HepG2 (cell line): Measurements from ENCODE around the gene CIITA. TPM values are rescaled to one million over a fixed set of nuclear protein-coding genes. Genes with fewer than 3 reads are reported as not detected.

Source experiments
- ARNT2 ChIP-seq: sonication (generic); formaldehyde crosslinking; IDR thresholded peaks from 2 replicates; pipeline ENCODE4 v1.8.0; 2022; ENCODE audit warnings: mild to moderate bottlenecking, low read depth, missing genetic modification reagents, moderate library complexity
- CAMTA2 ChIP-seq: sonication (generic); formaldehyde crosslinking; IDR thresholded peaks from 2 replicates; pipeline ENCODE4 v1.4.0; 2020; ENCODE audit warnings: mild to moderate bottlenecking, missing genetic modification reagents, borderline replicate concordance
- CHCHD3 ChIP-seq: sonication (generic); formaldehyde crosslinking; IDR thresholded peaks from 2 replicates; pipeline ENCODE4 v1.8.0; 2022; ENCODE audit warnings: mild to moderate bottlenecking, missing genetic modification reagents, moderate library complexity
- ETV6 ChIP-seq: sonication (generic); formaldehyde crosslinking; conservative IDR thresholded peaks from 2 replicates; pipeline ENCODE4 v1.4.0; 2020; ENCODE audit warnings: missing genetic modification reagents
- FOXK1 ChIP-seq: sonication (generic); formaldehyde crosslinking; IDR thresholded peaks from 2 replicates; pipeline ENCODE4 v1.4.0; 2020; ENCODE audit warnings: low read depth, missing genetic modification reagents, borderline replicate concordance
- HOXA9 ChIP-seq: sonication (generic); formaldehyde crosslinking; IDR thresholded peaks from 2 replicates; pipeline ENCODE4 v1.8.1; 2022; ENCODE audit warnings: missing genetic modification reagents, mild to moderate bottlenecking, moderate library complexity, borderline replicate concordance
- MNT ChIP-seq: fragments of 450-650 bp; IDR thresholded peaks from 2 replicates; pipeline ENCODE4 v1.6.1; 2016
- SNAPC2 ChIP-seq: sonication (generic); formaldehyde crosslinking; IDR thresholded peaks from 2 replicates; pipeline ENCODE4 v1.8.1; 2022; ENCODE audit warnings: mild to moderate bottlenecking, missing genetic modification reagents
- TEAD3 ChIP-seq: optimal IDR thresholded peaks from 2 replicates; pipeline ENCODE3; 2016; ENCODE audit warnings: borderline replicate concordance
- ZBTB34 ChIP-seq: sonication (generic); formaldehyde crosslinking; IDR thresholded peaks from 2 replicates; pipeline ENCODE4 v1.8.0; 2022; ENCODE audit warnings: mild to moderate bottlenecking, missing genetic modification reagents
- ZFP36L1 ChIP-seq: sonication (generic); formaldehyde crosslinking; IDR thresholded peaks from 2 replicates; pipeline ENCODE4 v1.8.0; 2022; ENCODE audit warnings: mild to moderate bottlenecking, missing genetic modification reagents, moderate library complexity
- ZFP36L2 ChIP-seq: sonication (generic); formaldehyde crosslinking; IDR thresholded peaks from 2 replicates; pipeline ENCODE4 v1.4.0; 2020; ENCODE audit warnings: missing genetic modification reagents
- ZFP41 ChIP-seq: sonication (generic); formaldehyde crosslinking; IDR thresholded peaks from 2 replicates; pipeline ENCODE4 v1.4.0; 2020; ENCODE audit warnings: mild to moderate bottlenecking, missing genetic modification reagents, borderline replicate concordance
- ZNF230 ChIP-seq: sonication (generic); formaldehyde crosslinking; IDR thresholded peaks from 2 replicates; pipeline ENCODE4 v1.4.0; 2020; ENCODE audit warnings: mild to moderate bottlenecking, missing genetic modification reagents
- ZNF260 ChIP-seq: sonication (generic); formaldehyde crosslinking; IDR thresholded peaks from 2 replicates; pipeline ENCODE4 v1.4.0; 2020; ENCODE audit warnings: missing genetic modification reagents, low read depth, mild to moderate bottlenecking, borderline replicate concordance
- ZNF274 ChIP-seq: sonication (generic); formaldehyde crosslinking; IDR thresholded peaks from 2 replicates; pipeline ENCODE4 v1.5.1; 2020; ENCODE audit warnings: mild to moderate bottlenecking, missing genetic modification reagents
- ZNF337 ChIP-seq: sonication (generic); formaldehyde crosslinking; IDR thresholded peaks from 2 replicates; pipeline ENCODE4 v1.5.1; 2020; ENCODE audit warnings: missing genetic modification reagents, low read depth, mild to moderate bottlenecking, borderline replicate concordance
- ZNF503 ChIP-seq: sonication (generic); formaldehyde crosslinking; IDR thresholded peaks from 2 replicates; pipeline ENCODE4 v1.4.0; 2020; ENCODE audit warnings: missing genetic modification reagents
- ZNF510 ChIP-seq: sonication (generic); formaldehyde crosslinking; IDR thresholded peaks from 2 replicates; pipeline ENCODE4 v1.4.0; 2020; ENCODE audit warnings: low read depth, mild to moderate bottlenecking, missing genetic modification reagents
- ZNF550 ChIP-seq: sonication (generic); formaldehyde crosslinking; IDR thresholded peaks from 2 replicates; pipeline ENCODE4 v1.4.0; 2020; ENCODE audit warnings: mild to moderate bottlenecking, missing genetic modification reagents, borderline replicate concordance
- ZNF605 ChIP-seq: sonication (generic); formaldehyde crosslinking; IDR thresholded peaks from 2 replicates; pipeline ENCODE4 v1.8.0; 2022; ENCODE audit warnings: mild to moderate bottlenecking, missing genetic modification reagents
- ZNF615 ChIP-seq: sonication (generic); formaldehyde crosslinking; IDR thresholded peaks from 2 replicates; pipeline ENCODE4 v1.5.0; 2020; ENCODE audit warnings: mild to moderate bottlenecking, missing genetic modification reagents, borderline replicate concordance
- ZNF720 ChIP-seq: sonication (generic); formaldehyde crosslinking; IDR thresholded peaks from 2 replicates; pipeline ENCODE4 v1.4.0; 2020; ENCODE audit warnings: missing genetic modification reagents
- ZNF777 ChIP-seq: sonication (generic); formaldehyde crosslinking; IDR thresholded peaks from 2 replicates; pipeline ENCODE4 v1.4.0; 2020; ENCODE audit warnings: missing genetic modification reagents
- polyA plus RNA-seq, 8 experiments: library from polyadenylated mRNA; depleted of rRNA in 3 of 8; stranded (reverse) in 7 of 8; unstranded in 1 of 8; fragments of >200 nt; fragmentation: Illumina TruSeq in 4 of 8; extraction: Trizol in 4 of 8; gene quantifications; 2 replicates each; pipeline versions ENCODE4 v1.2.1 to v1.2.3, GENCODE V29; 2011 to 2016; ENCODE audit warnings: low read depth in 4 of 8, missing spikeins in 1 of 8, mixed read lengths in 1 of 8; ENCODE audit not compliant: insufficient read depth in 1 of 8
- total RNA-seq, 5 experiments: library from RNA; depleted of rRNA; stranded (reverse); fragments of >200 nt; fragmentation: Illumina TruSeq; extraction: Trizol; gene quantifications; 2 replicates each; pipeline ENCODE4 v1.2.3, GENCODE V29; 2016; ENCODE audit warnings: low read depth in 1 of 5

The CIITA gene
- total and polyA plus RNA-seq, 2 of the 13 experiments (the other 11 are each of a cell fraction or from before 2014, with no cell fraction given), result 0.08 to 0.09 TPM

GRCh38 chr16:10923146-10923649 is 46.2 kb downstream of the CIITA start (continued):
- TF ChIP-seq ZNF503 (CRISPR knock-in tag) (no peak), CHCHD3 (0 out of 2 replicates have a peak, but pooled peaks have one; percentile 13), ZNF605 (CRISPR knock-in tag) (peak; percentile 50; the same call in 1 of the 2 replicates), ZFP36L1 (CRISPR knock-in tag) (no peak), ZFP36L2 (CRISPR knock-in tag) (no peak), ARNT2 (no peak), ZNF260 (CRISPR knock-in tag) (0 out of 2 replicates have a peak, but pooled peaks have one; percentile 75), ZNF274 (CRISPR knock-in tag) (no peak), ZNF550 (CRISPR knock-in tag) (0 out of 2 replicates have a peak, but pooled peaks have one; percentile 14), ZNF720 (CRISPR knock-in tag) (no peak), SNAPC2 (CRISPR knock-in tag) (0 out of 2 replicates have a peak, but pooled peaks have one; percentile 25), MNT (no peak), ZFP41 (CRISPR knock-in tag) (0 out of 2 replicates have a peak, but pooled peaks have one; percentile 32), FOXK1 (CRISPR knock-in tag) (no peak), HOXA9 (CRISPR knock-in tag) (no peak), CAMTA2 (CRISPR knock-in tag) (no peak), ZNF230 (CRISPR knock-in tag) (peak; percentile 17; the same call in 1 of the 2 replicates), ETV6 (0 out of 2 replicates have a peak, but pooled peaks have one; percentile 24), ZNF615 (no peak), ZNF777 (CRISPR knock-in tag) (no peak), ZNF510 (CRISPR knock-in tag) (peak; percentile 50; the same call in 1 of the 2 replicates), TEAD3 (peak; percentile 96), ZNF337 (CRISPR knock-in tag) (0 out of 2 replicates have a peak, but pooled peaks have one; percentile 18), ZBTB34 (CRISPR knock-in tag) (0 out of 2 replicates have a peak, but pooled peaks have one; percentile 4)
